Measurements from ENCODE around the gene C18orf63. TPM values are rescaled to one million over a fixed set of nuclear protein-coding genes. Genes with fewer than 3 reads are reported as not detected.

C18orf63 gene
- total and polyA plus RNA-seq, 2 donors (not counting 3 experiments of a cell fraction or from before 2014, with no cell fraction given), result not detected

DNA sequence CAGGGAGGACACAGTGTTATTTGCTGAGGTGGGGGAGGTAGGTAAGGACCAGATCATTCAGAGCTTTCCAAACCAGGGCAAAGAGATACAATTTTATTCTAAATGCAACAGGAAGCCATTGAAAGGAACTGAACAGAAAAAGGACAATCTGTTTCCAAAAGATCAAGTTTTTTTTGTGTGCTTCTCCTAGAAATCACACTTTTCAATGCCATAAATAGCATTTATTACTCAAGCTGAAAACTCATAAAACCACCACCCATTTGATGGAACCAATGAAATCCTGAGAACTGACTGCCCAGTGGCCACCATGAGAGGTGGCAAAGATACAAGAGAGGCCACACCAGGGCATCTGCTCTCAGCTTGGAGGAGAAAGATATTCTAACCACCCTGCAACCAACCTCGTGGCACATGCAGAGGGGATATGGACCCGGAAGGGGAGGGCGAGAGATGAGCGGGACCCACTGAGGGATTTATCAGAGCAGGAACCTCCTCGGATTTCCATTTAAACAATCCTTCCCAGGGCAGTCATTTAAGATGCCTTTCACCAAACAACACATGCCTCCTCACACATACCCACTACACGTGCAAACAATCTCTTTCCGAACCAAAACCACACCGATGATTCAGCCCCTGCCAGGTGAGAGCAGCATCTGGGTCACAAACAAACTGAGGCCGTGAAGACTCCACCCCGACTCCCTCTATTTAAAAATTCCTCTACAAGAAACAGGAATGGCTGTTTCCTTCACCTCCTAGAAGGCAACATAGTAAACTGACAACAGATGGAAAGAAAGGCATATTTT lies 32.7 kb upstream of the C18orf63 start:
- no peaks in the 10 kb centered on the region for H4K20me1 ChIP-seq (replicated peaks; ENCODE audit: control insufficient read depth, extremely low read depth, insufficient read depth, low read length)
- no TSS peak for BruUV-seq (replicated peaks)
- no peak overlapping the region for H2AFZ ChIP-seq (ENCODE audit: low read depth, low read length)
- dilution Hi-C loops (cut with MboI; ENCODE audit: extremely low pct_ligation_motif_present, low sequenced_read_pairs), result no loop called here
- no peak overlapping the region for H3K4me2 ChIP-seq (ENCODE audit: insufficient read depth, low read length)
- TF ChIP-seq POLR2AphosphoS5 (IDR thresholded peaks at IDR 0.05; ENCODE audit: insufficient read depth, low read depth, low read length) (no peak), FOS (IDR thresholded peaks at IDR 0.05; ENCODE audit: borderline replicate concordance, insufficient read depth, low read length) (no peak), GATA2 (IDR thresholded peaks at IDR 0.05; ENCODE audit: insufficient read depth, insufficient read length, low read depth, low read length) (no peak), JUN (IDR thresholded peaks at IDR 0.05; ENCODE audit: borderline replicate concordance, insufficient read depth, insufficient read length, low read depth) (no peak), EZH2 (IDR thresholded peaks at IDR 0.05; ENCODE audit: borderline replicate concordance, low read depth, low read length, severe bottlenecking) (no peak), MAX (IDR thresholded peaks at IDR 0.05; ENCODE audit: insufficient read depth, insufficient read length) (no peak), MYC (IDR thresholded peaks at IDR 0.05; ENCODE audit: low read depth, low read length) (no peak), CTCF (IDR thresholded peaks at IDR 0.05; ENCODE audit: extremely low read depth in 1 of 2, insufficient read depth in 1 of 2, low read depth in 1 of 2, low read length in 2 of 2) (no peak), POLR2A (IDR thresholded peaks at IDR 0.05; ENCODE audit: low read depth, low read length) (no peak)
- ChIA-PET CTCF (no interaction called here), POLR2A (no interaction called here)
- no peaks in the 10 kb centered on the region for H3K27me3 ChIP-seq (ENCODE audit: control insufficient read depth in 2 of 2, insufficient read depth in 2 of 2, low read length in 2 of 2)
- no peak overlapping the region for H3K27ac ChIP-seq (ENCODE audit: insufficient read depth, low read depth, low read length)
- no peak overlapping the region for H3K9ac ChIP-seq (replicated peaks; ENCODE audit: extremely low read depth, insufficient read depth, low read length)
- H3K4me1 ChIP-seq (ENCODE audit: control insufficient read depth, extremely low read depth, insufficient read depth, low read length), result peaks cover 8% of the 10 kb centered on the region
- H3K4me3 ChIP-seq (replicated peaks in 1 of 3; ENCODE audit: insufficient read depth in 1 of 3, low read depth in 1 of 3, low read length in 3 of 3), result no peak overlapping the region
- FAIRE-seq, result no peak
- H3K36me3 ChIP-seq (ENCODE audit: control insufficient read depth in 2 of 2, extremely low read depth in 1 of 2, insufficient read depth in 2 of 2, low read length in 2 of 2), result no peaks in the 10 kb centered on the region
- intact Hi-C loops (cut with micrococcal nuclease), result no loop called here
- H3K9me3 ChIP-seq (replicated peaks; ENCODE audit: control insufficient read depth, insufficient read depth, low read length), result no peaks in the 10 kb centered on the region
- no peaks in the 10 kb centered on the region for H3K9me1 ChIP-seq (replicated peaks; ENCODE audit: control insufficient read depth, extremely low read depth, insufficient read depth, low read length)
- no peaks in the 10 kb centered on the region for H3K79me2 ChIP-seq (ENCODE audit: control insufficient read depth, insufficient read depth, low read length)
- no peak for DNase-seq (ENCODE audit: low read depth, low spot score)

Measured in endothelial cell of umbilical vein (primary cell).